Upper lobe of left lung (tissue), 4 donors: ENCODE measurements around the gene MAGI3.

ENCODE experiments used
- EP300 ChIP-seq, 4 donors: sonication (generic); formaldehyde crosslinking; IDR thresholded peaks; one replicate each; pipeline ENCODE4 v1.5.1; 2017; ENCODE audit warnings: antibody characterized with exemption in 4 of 4, control low read depth in 2 of 4
- POLR2A ChIP-seq, 4 donors: fragments of 450-650 bp; IDR thresholded peaks; one replicate each; pipeline ENCODE4 v1.5.1; 2016 to 2017; ENCODE audit warnings: antibody characterized with exemption in 4 of 4, mild to moderate bottlenecking in 2 of 4
- TF ChIP-seq, protein P1 (sequence below), 6 experiments: fragments of 450-650 bp in 4 of 6; fragments of 200-600 bp in 2 of 6; sonication (generic) in 2 of 6; IDR thresholded peaks; one replicate each; pipeline ENCODE4 v1.5.1; 2016 to 2019; ENCODE audit warnings: antibody characterized with exemption in 6 of 6

- TF ChIP-seq, protein P1, sequence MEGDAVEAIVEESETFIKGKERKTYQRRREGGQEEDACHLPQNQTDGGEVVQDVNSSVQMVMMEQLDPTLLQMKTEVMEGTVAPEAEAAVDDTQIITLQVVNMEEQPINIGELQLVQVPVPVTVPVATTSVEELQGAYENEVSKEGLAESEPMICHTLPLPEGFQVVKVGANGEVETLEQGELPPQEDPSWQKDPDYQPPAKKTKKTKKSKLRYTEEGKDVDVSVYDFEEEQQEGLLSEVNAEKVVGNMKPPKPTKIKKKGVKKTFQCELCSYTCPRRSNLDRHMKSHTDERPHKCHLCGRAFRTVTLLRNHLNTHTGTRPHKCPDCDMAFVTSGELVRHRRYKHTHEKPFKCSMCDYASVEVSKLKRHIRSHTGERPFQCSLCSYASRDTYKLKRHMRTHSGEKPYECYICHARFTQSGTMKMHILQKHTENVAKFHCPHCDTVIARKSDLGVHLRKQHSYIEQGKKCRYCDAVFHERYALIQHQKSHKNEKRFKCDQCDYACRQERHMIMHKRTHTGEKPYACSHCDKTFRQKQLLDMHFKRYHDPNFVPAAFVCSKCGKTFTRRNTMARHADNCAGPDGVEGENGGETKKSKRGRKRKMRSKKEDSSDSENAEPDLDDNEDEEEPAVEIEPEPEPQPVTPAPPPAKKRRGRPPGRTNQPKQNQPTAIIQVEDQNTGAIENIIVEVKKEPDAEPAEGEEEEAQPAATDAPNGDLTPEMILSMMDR (IDR thresholded peaks at IDR 0.05): no peak
- TF ChIP-seq POLR2A (IDR thresholded peaks at IDR 0.05) (no peak), EP300 (IDR thresholded peaks at IDR 0.05) (no peak)
Observed at GRCh38 chr1:113388017-113388620, 2.2 kb upstream of the MAGI3 start.
